SH-SY5Y (cell line): ENCODE results near the gene RASAL2.

Experiments
- GATA2 ChIP-seq: IDR thresholded peaks from 2 replicates; pipeline ENCODE4 v1.6.1; 2011; ENCODE audit warnings: mild to moderate bottlenecking, low read depth, low read length
- GATA3 ChIP-seq: IDR thresholded peaks from 2 replicates; pipeline ENCODE4 v1.6.1; 2011; ENCODE audit warnings: low read depth, mild to moderate bottlenecking, low read length, moderate library complexity

GRCh38 chr1:178180405-178180804, 86.5 kb downstream of the RASAL2 start:
- TF ChIP-seq GATA2 (no peak), GATA3 (no peak)
